Stimulated activated CD4-positive, alpha-beta T cell treated with anti-CD3 and anti-CD28 coated beads, Interleukin-1b, Interleukin-23, amount 100 ng/mL, for 1 hour (primary cell): ENCODE data around the gene CACNA1A.

Experiments
- DNase-seq, 2 donors: peaks; one replicate each; pipeline ENCODE4 v3.0.0-alpha.2; 2020; ENCODE audit warnings: low read depth in 2 of 2

CACNA1A gene

DNA sequence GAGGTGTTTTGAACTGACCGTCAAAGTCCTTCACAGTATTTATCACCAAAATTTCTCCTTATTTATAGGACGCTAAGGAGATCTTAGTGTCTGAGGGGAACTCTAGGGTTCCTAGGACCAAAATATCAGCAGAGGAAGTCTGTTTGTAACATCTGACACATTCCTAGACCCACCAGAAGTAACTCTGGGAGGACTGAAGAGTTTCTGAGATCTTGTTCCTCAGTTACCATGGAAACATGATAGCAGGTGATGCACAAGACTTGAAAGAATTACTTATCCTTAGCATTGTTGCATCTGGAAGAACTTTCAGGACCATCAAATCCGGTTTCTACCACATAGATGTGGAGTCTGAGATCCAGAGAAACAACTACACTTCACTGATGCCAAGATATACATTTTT is 191.5 kb downstream of the CACNA1A start:
- no peak for DNase-seq

DNA sequence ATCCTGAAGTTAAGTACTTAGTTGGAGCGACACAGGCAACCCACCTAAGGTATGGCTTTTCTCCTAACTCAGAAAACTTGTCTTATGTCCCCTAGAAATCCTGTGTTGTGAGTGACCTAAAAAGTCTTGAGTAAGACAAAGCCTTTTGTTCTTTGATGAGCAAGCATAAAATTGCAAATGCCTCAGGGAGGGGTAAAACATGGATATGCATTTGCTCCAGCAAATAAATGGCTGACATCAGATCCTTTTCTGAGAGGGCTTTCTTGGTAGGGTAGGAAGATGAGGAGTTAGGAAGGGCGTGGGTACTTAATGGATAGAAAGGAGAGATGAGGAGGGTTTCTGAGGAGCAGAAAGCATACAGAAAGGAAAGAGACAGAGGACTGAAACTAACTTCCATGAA is 192.4 kb downstream of the CACNA1A start:
- DNase-seq, result no peak

DNA sequence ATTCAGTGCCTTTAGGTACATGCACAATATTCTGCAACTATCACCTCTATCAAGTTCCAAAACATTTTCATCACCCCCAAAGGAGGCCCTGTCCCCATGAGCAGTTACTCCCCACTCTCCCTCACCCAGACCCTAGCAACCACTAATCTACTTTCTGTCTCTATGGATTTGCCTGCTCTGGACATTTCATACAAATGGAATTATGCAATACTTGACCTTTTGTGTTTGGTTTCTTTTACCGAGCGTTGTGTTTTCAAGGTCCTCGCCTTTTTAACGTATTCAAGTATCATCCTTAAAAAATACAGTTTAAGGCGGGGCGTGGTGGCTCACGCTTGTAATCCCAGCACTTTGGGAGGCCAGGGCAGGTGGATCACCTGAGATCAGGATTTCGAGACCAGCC is 196.4 kb downstream of the CACNA1A start:
- no peak for DNase-seq

DNA sequence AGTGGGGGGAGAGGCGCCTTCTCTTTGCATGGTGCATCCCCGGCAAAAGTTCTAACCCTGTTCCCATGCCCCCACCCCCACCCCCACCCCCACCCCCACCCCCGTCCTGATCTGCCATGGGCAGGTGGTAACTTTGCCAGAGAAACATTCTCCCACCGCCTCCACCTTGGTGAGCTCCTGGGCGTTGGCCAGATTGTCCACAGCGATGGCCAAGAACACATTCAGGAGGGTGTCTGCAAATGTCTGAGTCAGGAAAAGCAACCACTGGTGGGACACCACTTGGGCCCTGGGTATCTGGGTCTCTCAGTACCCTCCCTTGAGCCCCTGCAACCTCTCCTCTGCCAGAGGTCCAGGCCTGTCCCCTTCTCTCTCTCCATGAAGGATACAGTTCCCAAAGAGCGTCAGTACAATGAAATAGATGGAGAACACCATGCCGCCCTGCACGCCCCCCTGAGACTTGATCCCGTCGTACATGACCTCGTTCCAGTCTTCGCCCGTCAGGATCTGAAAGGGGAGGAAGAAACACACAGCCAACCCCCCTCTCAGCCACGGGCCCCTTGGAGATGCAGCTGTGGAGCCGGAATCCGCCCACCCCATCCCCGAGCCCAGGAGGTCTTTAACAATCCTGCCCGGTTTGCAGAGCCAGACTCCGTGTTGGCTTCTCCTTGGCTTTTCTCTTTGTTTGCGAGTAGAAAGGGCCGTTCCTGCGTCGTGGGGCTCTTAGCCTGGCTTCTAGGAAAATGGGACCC is 202.7 kb downstream of the CACNA1A start:
- no peak for DNase-seq

DNA sequence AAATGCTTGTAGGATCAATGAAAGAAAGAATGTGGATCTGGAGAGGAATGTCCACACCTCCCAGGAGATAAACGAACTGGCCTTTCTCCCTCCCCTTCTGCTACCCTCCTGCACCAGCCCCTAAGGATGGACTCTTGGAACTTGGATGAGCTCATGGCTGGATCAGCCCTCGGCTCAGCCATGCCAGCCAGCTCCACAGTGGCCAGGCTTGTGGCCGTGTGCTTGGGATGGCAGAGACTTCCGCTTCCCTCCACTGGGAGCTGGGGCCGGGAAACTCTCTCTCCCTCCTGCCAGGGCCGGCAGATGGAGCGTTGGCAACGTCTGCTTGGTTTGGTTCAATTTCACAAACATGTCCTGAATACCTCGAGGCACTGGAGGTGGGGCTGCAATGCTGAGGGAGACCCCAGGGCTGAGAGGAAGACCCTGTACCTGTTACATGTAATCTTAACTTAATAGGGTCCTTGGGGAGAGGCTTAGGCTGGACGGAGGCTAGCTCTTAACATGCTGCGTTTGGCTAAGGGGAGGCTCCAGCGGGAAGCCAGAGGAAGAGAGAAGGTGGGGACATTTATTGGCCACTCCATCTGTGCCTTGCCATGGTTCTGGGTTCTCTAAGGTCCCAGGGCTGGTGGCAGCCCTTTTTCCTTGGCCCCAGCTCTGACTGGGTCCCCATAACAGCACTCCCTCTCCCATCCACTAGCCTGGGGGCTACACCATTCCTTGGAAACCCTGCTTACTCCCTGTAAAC is 203.6 kb downstream of the CACNA1A start:
- no peak for DNase-seq

DNA sequence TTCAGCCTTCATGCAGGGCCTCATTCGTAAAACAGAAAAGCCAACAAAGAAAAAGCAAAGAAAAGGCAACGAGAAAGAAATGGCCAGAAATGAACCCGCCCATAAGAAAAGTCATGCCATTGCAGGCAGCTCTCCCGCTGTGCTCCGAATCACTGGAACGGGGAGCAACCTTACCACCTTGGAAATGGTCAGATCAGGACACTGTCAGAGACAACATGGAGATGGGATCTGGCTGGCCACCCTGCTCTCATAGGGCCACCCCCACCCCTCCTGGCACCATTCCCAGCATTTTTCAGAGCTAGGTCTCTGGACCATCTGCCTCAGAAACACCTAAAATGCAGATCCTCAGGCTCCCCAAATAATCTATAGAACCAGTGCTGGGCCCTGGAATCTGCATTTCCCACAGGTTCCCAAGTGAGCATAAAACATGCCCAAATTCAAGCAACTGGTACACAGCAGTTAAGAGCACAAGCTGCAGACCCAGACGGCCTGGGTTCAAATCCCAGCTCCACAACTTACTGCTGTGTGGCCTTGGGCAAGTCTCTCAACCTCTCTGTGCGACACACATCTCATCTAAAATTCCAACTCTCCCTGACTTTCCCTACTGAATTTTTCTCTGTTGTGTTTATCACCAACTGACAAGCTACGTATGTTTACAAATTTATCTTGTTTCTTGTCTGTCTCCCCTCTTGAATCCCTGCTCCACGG is 204.5 kb downstream of the CACNA1A start:
- DNase-seq, result no peak

DNA sequence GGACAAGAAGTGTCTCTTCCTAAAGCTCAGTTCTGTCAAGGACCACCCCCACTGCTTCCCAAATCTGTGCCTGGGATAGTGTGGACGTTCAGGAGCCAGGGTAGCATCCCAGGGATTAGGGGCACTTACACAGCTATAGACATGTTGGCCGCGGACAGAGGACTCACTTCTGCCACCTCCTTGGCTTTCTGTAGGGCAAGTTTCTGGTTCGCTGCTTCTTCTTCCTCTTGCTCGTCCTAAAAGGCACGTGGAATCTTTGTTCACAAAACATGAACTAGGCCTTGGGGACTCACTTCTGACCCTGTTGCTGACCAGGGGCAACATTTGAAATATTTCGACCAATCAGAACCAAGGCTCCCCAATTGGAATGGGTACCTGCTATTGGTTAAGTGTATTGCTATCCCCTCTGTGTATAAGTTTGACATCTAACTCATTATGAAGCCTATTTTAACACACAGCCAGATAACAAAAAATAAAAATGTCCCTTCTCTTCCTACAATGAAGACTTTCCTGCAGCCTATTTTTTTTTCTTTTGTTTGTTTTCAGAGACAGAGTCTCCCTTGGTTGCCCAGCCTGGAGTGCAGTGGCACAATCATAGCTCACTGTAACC is 205.8 kb downstream of the CACNA1A start:
- no peak for DNase-seq

DNA sequence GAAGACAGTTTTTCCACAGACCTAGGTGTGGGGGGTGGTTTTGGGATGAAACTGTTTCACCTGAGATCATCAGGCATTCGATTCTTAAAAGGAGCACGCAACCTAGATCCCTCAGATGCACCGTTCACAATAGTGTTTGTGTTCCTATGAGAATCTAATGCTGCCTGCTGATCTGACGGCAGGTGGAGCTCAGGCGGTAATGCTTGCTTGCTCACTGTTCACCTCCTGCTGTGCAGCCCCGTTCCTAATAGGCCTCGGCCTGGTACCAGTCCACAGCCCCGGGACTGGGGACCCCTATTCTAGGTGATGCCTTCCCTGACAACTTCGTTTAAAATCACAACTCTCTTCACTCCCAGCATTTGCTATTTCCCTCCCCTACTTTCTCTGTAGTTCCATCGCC is 206.4 kb downstream of the CACNA1A start:
- DNase-seq, result no peak

DNA sequence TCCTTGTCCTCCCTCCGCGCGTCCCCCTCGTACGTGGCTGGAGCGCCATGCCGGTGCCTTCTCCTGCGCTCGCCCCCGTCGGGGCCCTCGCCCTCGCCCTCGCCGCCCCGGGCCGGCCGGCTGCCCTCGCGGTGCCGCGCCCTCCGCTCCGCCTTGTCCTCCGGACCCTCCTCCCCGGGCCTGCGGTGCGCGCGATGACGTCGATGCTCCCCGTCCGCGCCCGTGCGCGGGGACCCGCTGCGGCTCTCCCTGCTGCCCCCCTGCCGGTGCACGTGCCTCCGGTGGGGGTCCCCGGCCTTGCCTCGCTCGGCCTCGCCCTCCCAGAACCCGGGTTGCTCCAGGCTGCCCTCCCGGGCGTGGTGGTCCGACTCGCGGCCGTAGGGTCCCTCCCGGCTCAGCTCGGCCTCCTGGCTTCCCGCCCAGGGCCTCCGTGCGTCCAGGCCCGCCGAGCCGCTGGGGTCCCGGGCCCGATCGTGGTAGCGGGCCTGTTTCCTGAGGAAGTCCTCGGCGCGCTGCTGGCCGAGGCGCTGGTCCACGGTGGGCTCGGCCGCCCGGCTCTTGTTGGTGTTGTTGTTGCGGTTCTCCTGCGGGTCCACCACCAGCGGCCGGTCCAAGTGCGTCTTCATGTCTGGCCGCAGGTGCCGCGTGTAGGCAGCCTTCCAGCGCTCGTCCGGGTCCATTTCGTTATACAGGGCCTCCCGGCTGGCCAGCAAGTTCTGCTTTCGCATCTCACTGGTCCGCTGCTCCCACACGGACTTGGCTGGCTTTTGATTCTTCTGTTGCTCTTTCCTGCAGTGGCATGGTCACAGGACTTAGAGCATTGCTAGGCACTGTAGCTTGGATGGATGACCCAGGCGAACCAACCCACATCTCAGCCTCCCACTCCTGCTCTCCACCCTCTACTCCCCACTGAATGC is 207.5 kb downstream of the CACNA1A start:
- DNase-seq, result no peak

DNA sequence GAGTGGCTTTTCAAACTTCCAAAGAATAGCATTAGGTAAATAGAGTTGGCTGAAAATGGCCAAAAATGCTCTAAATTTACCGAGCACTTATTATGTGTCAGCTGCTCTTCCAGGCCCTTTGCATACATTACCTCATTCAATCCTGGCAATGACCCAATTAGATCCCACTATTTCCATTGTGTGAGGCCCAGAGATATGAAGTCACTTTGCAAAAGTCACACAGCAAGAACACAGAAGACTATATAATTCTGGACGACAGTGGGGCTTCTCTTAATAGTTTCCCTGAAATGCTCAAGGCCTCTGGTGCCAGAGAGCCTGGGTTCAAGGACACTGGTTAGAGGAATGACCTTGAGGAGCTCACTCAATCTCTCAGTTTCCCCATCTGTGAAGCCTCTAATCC is 209.3 kb downstream of the CACNA1A start:
- DNase-seq, result no peak

DNA sequence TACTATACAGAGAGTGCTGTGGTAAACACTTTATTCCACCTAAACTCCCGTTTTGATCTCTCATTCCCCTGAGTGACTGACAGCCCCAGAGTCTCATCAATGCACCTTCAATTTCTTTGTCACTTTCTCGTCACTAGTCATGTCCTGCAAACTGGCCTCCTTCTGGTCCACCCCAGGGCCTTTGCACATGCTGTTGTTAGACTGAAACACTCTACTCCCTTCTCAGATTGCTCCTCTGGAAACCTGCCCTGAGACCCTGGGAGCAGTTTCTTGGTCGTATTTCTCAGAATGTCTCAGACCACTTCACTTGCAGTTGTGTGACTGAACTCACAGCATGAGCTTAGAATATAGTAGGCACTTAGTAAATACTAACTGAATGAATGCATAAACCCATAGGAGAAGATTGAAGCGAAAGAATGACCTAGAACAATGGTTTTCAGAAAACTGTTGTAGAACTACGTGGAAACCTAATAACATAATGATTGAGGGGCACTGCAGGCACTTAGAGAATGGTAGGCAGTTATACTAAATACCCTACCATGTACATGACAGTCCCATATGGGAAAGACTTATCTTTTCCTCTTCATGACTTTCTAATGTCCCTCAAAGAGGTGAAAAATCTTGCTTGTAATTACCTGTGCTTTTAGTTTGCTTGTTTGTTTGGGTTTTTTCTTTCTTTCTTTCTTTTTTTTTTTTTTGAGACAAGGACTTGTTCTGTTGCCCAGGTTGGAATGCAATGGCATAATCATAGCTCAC is 211.3 kb downstream of the CACNA1A start:
- no peak for DNase-seq

DNA sequence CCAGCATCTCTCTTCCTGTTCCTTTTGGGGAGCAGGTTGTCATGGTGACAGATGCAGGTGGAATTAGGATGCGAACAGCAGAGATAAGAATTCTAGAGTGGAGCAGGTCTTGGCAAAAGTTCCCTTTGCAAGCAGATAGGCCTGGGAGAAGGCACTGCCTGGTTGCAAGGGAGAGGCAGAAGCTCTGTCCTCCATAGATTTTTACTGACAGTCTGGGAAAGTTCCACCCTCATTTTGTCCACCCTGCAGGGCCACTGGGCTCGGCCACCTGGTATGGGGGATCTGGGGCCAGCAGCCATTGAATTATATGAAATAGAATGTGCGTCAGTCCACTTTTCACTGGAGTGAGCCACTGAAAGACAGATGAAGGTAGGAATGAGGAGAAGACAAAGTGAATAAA is 214.4 kb downstream of the CACNA1A start:
- DNase-seq, result no peak

DNA sequence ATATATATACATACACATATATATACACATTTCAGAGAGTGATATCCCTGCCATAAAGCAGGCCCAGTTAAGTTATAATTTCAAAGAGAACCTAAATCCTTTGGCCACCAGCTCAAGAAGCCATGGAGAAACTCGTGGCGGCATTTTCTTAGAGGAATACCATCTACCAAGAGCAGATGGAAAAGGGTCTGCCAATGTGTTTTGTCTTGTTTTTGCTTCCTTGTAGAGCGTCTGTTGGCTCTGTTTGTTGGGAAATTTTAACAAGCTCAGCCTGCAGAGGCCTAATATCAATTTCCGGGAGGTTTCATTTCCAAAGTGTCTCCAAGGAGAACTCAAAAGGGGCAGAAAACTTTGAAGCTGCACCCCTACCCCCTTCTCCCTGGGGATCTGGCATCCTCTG is 215.5 kb downstream of the CACNA1A start:
- DNase-seq, result no peak

DNA sequence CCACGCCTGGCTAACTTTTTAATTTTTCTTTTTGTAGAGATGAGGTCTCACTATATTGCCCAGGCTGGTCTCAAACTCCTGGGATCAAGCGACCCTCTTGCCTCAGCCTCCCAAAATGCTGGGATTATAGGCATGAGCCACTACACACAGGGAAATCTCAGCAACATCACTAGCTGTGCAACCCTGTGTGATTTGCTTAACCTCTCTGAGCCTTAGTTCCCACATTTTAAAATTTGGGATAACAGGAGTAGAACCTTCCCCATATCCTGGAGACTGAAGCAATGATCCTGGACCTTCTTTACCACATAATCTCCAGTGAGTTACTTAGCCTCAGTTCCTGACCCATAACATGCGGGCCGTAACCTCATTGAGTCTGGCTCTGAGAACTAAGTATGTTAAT is 217.0 kb downstream of the CACNA1A start:
- no peak for DNase-seq

DNA sequence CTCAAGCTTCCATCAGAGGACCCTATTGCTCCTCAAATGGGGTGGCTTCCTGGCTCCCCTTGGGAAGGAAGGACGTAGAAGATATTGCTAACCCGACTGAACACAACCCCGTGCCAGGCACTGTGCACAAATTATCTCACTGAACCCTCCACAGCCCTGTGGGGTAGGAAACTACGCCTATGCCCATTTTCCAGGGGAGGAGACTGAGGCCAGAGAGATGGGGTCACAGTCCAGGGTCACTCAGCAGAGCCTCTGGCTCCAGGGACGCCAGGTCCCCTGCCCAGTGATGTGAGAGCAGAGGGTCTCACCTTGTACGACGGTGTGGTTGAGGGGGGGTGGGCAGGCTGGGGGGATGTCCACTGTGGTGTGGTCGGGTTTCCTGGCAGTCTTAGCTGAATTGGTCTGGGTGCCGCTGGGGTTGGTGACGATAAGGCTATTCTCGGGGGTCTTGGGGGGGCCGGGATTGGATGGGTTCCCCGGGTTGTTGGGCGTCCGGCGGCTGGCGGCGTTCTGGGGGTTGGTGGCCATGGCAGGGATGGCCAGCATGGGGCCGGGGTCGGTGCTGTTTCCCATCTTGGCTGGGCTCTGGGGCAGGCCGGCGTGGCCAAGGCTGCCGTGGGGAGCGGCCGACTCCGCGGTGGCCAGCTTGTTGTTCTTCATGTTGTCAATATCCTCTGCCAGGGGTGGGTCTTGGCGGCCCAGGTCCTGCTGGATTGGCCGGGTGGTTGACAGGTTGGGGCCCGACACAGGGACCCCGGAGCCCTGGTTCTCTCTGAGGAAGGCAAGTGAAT is 219.9 kb downstream of the CACNA1A start:
- no peak for DNase-seq

DNA sequence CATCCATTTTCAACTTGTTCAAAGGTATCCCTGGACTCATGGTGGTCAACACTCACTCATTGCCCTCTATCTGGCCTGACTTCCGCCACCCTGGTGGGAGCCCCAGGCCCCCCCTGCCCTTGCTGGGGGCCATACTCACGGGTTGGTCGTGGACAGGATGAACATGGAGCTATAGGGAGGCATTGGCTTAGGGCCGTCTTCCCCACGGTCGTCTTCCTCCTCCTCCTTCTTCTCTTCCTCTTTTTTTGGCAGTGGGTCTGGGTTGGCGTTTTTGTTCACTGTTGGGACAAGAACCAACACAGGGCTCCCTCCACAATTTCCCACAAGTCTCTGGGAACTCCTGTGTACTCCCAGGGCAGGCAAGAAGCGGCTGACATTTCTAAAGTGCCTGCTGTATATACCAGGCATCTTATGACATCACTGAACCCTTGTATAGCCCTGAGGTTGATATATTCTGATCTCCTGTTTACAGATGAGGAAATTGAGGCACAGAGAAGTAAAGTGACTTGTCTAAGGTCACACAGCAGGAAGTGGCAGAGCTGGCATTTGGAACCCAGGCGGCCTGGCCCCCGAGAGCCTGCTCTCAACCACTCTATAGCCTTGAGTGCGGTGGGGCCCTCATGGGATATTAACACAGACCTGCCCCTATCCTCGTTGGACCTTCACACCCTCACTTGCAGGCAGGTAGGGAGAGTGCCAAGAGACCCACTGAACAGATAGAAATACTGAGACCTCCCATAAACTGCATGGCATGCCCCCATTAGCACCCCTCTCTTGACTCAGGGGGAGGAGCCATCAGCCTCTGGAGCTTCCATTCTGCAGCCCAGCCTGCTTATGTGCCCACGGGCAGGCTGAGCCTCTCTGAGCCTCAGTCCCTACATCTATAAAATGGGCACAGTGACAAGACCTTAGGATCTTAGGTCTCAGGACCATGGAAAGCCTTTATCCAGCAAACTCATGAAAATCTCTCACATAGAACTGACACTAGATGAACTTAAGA is 221.1 kb downstream of the CACNA1A start:
- no peak for DNase-seq

DNA sequence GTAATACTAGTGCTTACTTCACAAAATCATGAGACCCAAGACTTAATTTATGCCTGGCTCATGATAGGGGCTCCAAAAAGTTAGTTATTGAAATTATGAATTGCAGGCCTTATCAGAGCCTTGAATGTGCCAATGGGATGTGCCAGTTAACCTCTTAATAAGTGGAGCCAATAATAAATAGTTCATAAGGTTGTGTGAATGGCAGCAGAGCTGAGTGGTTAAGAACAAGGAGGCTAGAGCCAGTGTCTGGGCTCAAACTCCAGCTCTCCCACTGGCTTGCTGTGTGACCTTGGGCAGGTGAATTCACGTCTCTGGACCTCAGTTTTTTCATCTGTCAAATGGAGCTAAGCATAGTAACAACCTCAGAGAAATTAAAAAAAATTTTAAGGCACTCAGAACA is 222.4 kb downstream of the CACNA1A start:
- no peak for DNase-seq

DNA sequence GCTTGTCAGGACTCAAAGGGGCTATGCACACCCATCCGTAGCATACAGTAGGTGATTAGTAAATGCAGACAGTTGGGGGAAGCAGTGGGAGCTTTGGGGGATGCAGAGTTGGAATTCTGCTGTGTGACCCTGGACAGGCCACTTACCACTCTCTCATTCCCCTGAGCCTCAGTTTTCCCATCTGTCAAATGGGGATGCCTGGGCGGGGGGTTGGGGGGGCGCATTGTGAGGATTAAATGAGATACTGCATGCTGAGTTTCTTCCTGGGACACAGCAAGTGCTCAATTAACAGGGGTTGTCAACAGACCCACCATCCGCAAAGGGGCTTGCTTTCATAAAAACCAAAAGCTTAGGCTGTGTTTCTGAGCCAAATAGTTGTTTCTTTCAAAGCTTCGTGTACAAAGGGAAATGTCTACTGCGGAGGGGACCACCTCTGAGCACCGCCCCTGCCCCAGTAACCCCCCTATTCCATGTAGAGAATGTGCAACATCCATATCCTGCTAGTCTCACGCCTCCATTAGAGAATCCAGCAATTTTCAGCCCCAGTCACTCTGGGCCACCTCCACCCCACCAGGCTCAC is 223.7 kb downstream of the CACNA1A start:
- DNase-seq, result no peak
